Fibroblast of gingiva (primary cell): ENCODE data around the gene OOEP.
"Not testable (repeated sequence)": the region's sequence is repeated elsewhere in the genome, so short reads cannot be mapped to it uniquely, and the experiment has no call there.

Experiments
- DNase-seq: peaks from one replicate; pipeline ENCODE4 v3.0.0-alpha.2; 2011; ENCODE audit warnings: low read depth

Gene OOEP

GRCh38 chr6:73369563-73369962 is at the start of gene OOEP:
TSS of gene OOEP (minus strand) at chr6:73369897. CDS start at chr6:73369792, 105 bp downstream.
- DNase-seq: no peak

- DNase-seq: no peak
These were observed 48.5 kb upstream of the OOEP start for GRCh38 chr6:73418081-73418741.

GRCh38 chr6:73413102-73413501 is 43.4 kb upstream of the OOEP start:
- no peak for DNase-seq

- DNase-seq: no peak
These were observed 39.7 kb upstream of the OOEP start for GRCh38 chr6:73409395-73409794.

- no peak for DNase-seq
These were observed 31.0 kb upstream of the OOEP start for GRCh38 chr6:73400656-73401055.

GRCh38 chr6:73395875-73396274 is 26.2 kb upstream of the OOEP start:
- no peak for DNase-seq

- DNase-seq: peak; percentile 80
These were observed 25.1 kb upstream of the OOEP start, which contains the start of gene DDX43 for GRCh38 chr6:73394577-73395354. TSS of gene DDX43 (plus strand) at chr6:73394828. CDS start at chr6:73394906, 78 bp downstream.

- no peak for DNase-seq
These were observed 23.6 kb upstream of the OOEP start for GRCh38 chr6:73393278-73393677.

GRCh38 chr6:73392188-73392587 is 22.5 kb upstream of the OOEP start:
- not testable (repeated sequence) for DNase-seq

- no peak for DNase-seq
These were observed 22.0 kb upstream of the OOEP start for GRCh38 chr6:73391675-73392074.

GRCh38 chr6:73389854-73390253 is 20.2 kb upstream of the OOEP start:
- no peak for DNase-seq

- DNase-seq: peak; percentile 37
These were observed 19.3 kb upstream of the OOEP start for GRCh38 chr6:73388800-73389512.

- no peak for DNase-seq
These were observed 18.7 kb upstream of the OOEP start for GRCh38 chr6:73388433-73388799.

GRCh38 chr6:73382462-73383113 is 12.9 kb upstream of the OOEP start:
- DNase-seq: no peak

GRCh38 chr6:73381531-73381930 is 11.8 kb upstream of the OOEP start:
- not testable (repeated sequence) for DNase-seq

- no peak for DNase-seq
These were observed 7.5 kb upstream of the OOEP start for GRCh38 chr6:73377225-73377624.

GRCh38 chr6:73375216-73375615 is 5.5 kb upstream of the OOEP start:
- no peak for DNase-seq

- no peak for DNase-seq
These were observed 2.8 kb upstream of the OOEP start for GRCh38 chr6:73372516-73372915.

GRCh38 chr6:73371984-73372383 is 2.3 kb upstream of the OOEP start:
- DNase-seq: no peak

GRCh38 chr6:73369157-73369556 is 540 bp downstream of the OOEP start:
- DNase-seq: no peak

GRCh38 chr6:73368675-73369074 is 1.0 kb downstream of the OOEP start:
- no peak for DNase-seq

GRCh38 chr6:73367761-73368355 is 1.8 kb downstream of the OOEP start:
- no peak for DNase-seq
